ENCODE measurements around the gene FAR2.
"Not testable (repeated sequence)": the region's sequence is repeated elsewhere in the genome, so short reads cannot be mapped to it uniquely, and the experiment has no call there.

FAR2 gene

DNA sequence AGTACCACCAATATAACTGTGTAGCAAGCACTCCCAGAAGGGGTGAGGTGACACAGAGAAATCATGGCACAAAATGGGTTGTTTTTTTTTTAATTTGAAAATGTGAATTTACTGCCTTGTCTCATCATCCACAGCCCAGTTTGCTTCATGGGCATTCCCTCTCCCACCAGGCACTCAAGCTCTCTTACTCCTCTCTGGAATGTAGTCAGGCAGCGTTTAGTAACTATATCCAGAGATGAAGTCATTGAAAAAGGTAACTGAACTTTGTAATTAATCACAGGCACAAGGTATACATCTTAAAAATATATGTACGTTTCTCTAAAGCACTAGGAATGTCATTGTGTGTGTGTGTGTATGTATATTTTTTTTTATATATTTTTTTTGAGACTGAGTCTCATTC, 91.4 kb downstream of the FAR2 start:
- no peak for DNase-seq

DNA sequence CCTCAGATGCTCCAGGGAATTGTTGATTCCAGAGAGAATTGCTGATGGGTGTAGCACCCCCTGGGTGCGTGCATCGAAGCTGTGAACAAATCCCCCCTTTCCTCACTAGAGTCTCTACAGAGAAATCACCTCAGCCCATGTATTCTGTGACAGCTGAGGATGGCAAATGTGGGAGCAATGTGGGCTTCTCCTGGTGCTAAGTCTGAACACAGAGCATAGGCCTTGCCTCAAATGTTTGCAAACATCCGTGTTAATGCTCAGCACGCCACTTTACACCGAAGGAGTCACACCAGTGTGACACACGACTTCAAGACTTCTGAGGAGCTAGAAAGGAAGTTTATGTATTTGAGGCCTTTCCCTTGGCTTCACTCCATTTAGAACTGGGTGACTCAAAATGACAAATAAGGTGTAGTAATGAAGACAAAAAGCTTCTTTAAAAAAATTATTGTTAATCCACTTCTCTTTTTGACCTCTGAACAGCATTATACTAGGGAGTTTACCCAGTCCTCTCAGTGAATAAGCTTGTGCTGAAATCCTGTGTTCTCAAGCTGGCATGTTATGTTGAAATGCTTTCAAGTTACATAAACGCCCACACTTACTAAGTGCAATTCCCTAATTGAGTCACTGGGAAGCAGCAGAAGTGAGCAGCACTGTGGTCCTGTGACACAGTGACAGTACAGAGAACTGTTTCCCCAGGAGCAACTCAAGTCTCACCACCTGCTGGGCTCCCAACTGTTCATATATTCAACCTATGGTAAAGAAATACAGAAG, 92.9 kb downstream of the FAR2 start:
- no peak for DNase-seq

DNA sequence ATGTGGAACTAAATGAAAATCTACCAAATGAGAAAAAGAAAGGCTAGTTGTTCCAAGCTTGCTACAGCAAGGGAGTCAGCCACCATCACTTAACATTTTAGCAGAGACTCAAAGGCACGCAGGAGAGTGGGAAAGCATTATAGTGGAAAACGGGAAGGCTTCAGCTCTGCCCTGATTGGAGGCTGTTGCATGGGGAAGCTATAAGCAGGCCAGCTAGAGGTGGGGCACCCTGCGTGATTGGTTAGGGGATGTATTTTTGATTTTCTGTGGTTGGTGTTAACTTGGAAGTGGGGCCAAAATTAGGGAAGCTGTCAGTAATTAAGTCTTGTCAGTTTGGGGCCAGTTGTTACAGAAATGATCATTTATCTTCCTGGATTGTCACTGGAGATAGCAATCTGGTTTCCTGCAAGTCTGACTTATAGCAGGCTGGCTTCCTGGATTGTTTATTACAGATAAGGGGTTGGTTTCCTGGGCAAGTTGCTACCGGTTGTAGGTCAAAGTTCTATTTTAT, 93.9 kb downstream of the FAR2 start:
- no peak for DNase-seq

DNA sequence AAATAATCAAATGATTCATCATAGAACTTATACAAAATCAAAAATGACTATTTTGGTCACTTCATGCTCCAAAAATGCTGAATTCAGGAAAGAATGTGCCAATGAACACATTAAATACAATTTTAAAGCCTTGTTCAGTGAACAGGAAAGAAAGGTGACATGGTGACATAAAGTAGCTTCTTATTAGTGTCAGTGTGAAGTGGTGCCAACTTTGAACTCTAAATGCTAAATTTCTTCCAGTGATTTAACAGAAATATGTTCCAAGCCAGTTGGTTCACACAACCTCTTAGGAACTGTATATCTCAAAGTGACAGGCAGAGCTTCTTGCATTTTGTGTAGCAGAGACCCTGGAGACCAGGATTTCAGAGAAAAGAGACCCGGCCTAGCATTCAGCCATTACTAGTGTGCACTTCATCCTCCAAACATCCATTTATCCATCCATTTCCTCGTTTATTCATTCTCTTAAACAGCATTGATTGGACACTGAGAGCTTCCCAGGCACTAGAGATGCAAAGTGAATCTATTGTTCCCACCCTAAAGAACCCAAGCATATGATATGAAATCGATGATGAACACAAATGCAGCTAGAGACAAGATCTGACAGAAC, 95.2 kb downstream of the FAR2 start:
- DNase-seq: no peak

DNA sequence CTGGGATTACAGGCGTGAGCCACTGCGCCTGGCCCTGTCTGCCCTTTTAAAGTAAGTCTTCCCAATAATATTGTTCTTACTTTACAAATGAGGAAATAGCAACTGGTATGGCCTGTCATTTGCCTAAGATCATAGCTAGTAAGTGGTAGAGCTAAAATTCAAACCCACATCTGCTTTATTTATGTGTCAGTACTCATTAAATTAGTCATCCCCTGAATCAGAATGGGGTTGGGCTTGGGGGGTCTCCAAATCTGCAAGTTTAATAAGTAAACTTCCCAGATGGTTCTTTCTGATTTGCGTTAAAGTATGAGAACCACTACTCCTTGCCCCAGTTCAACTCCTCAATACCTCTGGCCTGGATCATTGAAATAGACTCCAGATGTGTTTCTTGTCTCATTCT, 96.2 kb downstream of the FAR2 start:
- no peak for DNase-seq

DNA sequence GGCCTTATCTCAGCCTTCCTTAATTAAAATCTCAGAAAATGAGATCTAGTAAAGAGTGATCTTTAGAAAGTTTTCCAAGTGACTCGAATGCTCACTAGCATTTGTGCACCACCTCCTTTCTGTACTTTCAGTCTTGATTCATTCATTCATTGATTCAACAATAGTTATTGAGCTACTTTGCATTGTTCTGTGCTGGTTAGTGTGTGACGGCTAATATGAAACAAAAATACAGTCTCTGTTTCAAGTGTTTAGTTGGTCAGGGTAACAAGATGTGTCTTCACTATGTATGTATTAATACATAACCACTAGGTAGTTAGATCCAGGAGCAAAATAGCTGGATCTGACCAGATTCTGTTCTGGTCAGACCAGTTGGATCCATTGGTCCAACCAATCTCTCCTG, 100.9 kb downstream of the FAR2 start:
- DNase-seq: no peak

DNA sequence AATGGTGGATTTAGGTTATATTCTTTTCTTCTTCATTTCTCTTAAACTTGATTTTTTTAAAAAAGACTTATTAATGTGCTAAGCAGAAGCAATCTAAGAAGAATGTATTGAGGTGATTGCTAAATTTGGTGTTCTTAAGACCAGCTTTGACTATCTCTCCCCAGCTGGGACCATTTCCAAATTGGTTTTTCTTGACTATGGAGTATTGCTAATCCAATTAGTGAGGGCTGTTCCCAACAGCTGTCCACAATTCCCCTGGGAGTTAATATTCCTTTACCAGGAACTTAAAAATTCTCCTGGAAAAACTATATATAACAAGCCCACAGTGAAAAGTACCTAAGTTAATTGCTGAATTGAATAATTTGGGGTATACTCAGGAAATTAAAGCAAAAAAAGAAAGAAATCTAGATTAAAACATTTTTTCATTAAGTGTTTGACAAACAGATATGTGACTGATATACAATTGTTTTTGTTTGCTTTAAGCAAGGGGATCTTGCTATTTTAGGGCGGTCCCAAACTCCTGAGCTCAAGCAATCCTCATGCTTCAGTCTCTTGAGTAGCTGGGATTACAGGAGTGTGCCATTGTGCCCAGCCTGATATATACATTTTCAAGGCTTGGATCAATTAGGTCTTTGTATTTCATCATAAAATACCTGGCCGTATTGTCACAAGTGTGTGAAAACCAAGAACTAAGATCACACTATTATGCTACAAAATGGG, 105.0 kb downstream of the FAR2 start:
- DNase-seq: no peak

DNA sequence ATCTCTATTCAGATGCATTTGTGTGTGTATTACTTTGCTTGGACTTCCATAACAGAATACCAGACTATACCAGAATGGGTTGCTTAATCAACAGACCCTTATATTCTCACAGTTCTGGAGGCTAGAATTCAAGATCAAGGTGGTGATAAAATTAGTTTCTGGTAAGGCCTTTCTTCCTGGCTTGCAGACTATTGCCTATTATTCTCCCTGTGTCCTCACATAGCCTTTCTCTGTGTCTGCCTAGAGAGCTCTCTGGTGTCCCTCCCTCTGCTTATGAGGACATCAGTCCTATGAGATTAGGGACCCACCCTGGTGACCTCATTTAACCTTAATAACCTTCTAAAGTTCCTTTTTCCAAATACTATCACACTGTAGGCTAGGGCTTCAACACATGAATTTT, 106.0 kb downstream of the FAR2 start:
- DNase-seq: no peak

DNA sequence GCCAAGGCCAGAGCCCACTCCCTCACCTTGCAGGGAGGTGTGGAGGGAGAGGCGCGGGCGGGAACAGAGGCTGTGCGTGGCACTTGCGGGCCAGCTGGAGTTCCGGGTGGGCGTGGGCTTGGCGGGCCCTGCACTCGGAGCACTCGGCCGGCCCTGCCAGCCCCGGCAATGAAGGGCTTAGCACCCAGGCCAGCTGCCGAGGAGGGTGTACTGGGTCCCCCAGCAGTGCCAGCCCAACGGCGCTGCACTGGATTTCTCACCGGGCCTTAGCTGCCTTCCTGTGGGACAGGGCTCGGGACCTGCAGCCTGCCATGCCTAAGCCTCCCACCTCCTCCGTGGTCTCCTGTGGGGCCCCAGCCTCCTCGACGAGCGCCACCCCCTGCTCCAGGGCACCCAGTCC, 107.5 kb downstream of the FAR2 start:
- no peak for DNase-seq

DNA sequence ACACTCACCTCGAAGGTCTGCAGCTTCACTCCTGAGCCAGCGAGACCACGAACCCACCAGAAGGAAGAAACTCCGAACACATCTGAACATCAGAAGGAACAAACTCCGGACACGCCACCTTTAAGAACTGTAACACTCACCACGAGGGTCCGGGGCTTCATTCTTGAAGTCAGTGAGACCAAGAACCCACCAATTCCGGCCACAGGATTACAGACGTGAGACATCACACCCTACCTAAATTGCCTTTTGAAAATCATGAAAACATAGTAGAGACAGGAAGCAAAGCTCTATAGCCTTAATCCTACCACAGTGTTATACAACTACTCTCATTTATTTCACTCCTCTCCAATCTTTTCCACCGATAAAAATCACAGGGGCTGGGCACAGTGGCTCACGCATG, 108.6 kb downstream of the FAR2 start:
- not testable (repeated sequence) for DNase-seq

DNA sequence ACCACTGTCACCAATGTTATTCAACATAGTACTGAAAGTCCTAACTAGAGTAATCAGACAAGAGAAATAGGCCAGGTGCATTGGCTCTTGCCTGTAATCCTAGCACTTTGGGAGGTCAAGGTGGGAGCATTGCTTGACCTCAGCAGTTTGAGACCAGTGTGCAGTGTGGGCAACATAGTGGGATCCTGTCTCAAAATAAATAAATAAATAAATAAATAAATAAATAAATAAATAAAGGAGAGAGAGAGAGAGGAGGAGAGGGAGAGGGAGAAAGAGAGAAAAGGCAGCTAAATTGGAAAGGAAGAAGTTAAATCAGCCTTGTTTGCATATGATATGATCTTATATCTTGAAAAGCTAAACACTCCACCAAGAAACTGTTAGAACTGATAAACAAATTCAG, 115.3 kb downstream of the FAR2 start:
- DNase-seq: no peak

DNA sequence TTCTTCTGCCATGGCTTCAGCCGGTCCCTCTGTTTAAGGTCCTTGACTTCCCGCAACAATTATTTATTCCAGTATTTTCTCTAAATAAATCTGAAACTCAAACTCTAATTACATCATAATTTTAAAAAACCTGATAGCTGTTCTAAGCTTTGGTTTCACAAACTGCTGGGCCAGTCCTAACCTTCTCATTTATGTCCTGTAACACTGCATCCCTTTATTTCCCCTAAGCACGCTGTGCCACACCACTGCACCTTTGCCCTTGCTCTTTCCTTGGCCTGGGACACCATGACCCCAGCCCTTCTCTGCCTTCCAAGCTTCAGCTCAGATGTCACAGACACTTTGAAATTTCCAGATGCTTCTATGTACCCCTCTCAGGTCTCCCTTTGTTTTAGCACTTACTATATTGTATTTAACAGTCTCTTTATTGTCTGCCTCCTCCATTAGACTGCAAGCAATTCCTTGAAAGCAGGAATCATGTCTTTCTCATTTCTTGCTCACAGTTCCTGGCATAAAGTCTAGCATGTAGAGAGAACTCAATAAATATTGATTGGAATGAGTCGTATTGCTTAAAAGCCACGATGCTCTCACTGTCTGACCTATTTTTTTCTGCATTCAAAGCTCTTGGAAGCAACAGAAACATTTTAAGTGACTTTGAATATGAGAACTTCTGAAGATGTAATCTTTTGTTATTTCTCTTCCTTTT, 120.8 kb downstream of the FAR2 start:
- DNase-seq: no peak

DNA sequence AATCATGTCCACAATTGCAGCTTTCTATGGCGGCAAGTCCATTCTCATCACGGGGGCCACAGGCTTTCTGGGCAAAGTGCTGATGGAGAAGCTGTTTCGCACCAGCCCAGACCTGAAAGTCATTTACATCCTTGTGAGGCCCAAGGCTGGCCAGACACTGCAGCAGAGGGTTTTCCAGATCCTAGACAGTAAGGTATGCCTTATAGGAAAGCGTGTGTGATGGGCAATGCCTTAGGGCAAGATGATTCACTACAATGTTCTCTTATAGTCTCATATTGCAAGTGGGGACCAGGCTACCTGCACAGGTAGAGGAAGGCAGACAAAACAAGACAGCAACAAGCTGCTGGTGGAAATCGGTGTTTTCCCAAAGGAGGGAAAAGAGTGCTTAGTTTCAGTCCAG, 121.4 kb downstream of the FAR2 start:
- DNase-seq: no peak

DNA sequence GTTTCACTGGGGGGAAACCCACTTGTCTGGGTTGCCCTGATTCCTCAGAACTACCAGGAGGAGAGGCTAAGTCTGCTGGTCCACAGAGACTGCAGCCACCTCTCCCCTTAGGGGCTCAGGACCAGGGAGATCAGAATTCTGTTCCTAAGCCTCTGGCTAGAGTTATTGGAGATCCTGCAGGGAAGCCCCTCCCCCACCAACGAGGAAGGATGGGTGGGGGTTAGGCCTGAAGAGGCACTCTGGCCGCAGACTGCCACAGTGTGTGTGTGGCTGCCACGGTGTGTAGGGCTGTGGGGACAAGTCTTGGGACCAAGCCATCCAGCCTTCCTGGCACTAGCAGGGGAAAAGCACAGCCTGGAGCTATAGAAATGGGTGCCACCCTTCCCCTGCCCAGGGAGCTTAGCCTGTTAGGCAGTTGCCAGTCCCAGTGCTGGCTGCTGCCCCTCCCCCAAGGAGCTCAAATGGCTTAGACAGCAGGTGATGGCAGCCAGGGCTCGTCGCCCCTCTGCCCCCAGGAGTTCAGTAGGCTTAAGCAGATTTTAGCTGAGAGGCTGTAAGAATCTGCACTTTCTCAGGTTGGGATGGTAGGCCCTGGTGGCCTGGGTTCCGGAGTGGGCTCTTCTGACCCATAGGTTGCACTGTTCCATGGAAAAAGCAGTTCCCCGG, 124.2 kb downstream of the FAR2 start:
- DNase-seq: no peak

DNA sequence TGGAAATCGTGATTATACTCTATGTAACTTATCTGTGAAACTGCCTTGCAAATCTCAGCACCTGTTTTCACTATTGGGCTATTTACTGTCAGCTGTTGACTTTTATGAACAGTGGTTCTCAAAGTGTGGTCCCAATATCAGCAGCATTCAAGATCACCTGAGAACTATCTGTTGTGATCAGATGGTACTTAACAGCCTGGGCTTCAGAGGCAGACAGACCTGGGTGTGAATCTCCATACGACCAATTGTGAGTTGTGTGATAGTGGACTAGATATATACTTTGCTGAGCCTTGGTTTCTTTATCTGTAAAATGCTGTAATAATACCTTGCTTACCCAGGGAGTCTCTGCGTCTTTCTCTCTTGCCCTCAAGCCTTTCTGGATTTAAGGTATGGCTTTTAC, 126.8 kb downstream of the FAR2 start:
- DNase-seq: no peak

DNA sequence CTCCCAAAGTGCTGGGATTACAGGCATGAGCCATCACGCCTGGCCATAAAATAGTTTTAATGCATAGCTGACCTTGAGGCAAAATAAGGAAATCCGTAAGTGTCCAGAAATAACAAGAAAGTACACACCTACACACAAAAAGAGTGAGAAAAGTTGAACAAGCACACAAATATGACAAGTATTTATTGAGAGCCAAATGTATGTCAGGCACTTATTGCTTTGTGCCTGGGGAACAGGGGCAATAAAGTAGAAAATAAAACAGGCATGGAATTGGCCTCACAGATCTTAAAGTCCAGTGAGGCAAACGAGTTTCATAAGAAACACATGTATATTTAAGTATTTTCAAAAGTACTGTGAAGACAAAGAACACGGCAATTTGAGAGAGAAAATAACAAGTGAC, 128.2 kb downstream of the FAR2 start:
- DNase-seq: no peak

DNA sequence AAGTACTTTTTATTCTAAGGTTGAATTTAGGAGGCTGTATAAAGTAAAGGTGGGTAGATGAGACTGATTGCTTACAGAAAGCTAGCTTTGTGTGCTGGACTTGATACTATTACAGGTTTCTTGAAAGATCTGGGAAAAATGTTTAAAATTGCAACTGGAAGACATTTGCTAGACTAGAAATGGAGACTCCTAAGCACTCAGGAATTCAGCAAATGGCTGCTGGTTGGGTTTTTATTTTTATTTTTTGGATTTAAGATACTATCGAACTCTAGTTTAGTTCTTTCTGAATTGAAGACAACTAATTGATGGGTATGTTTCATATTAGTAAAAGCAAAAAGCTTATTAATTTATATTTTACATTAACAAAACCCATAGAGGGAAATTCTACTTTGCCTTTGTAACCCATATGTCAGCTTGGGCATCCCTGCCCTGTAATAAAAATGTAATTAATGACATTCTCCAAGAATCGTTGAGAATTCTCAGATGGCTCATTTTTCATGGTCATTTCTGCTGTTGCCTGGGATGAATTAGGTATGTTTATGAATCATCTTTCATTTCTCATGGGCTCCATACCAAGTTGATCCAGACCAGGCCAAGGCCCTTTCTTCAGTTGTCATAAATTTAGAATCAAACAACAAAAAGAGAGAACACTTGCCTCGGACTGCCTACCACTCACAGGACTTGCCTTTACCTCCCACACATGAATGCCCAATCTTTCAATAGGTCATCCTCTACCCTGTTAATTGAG, 129.8 kb downstream of the FAR2 start:
- DNase-seq: no peak

DNA sequence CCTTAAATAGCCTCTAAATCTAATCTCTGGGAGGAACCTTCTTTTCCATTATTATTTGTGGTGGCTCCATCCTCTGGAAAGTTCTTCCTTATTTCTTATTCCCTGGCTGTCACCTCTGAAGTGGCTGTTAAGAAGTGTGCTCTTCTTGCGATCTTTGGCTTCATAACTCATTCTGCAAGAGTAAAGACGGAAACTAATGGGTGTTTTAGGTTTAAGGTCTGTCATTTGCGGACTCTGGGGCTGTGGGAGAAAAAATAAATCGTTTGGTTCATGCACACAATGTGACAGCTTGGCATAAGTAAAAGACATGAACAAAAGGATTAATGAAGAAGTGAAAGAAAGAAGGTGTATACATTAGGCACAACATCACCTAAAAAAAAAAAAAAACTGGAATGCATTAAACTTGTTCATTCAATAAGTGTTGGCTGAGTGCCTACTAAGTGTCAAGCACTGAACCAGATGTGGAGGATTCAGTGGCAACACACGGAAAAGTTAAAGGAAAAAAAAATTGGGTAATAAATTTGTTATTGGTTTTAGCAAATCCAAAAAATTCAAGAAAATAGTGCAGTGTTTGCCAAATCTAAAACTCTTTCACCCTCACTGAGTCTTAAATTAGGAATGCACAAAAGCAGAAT, 132.4 kb downstream of the FAR2 start:
- DNase-seq: no peak

DNA sequence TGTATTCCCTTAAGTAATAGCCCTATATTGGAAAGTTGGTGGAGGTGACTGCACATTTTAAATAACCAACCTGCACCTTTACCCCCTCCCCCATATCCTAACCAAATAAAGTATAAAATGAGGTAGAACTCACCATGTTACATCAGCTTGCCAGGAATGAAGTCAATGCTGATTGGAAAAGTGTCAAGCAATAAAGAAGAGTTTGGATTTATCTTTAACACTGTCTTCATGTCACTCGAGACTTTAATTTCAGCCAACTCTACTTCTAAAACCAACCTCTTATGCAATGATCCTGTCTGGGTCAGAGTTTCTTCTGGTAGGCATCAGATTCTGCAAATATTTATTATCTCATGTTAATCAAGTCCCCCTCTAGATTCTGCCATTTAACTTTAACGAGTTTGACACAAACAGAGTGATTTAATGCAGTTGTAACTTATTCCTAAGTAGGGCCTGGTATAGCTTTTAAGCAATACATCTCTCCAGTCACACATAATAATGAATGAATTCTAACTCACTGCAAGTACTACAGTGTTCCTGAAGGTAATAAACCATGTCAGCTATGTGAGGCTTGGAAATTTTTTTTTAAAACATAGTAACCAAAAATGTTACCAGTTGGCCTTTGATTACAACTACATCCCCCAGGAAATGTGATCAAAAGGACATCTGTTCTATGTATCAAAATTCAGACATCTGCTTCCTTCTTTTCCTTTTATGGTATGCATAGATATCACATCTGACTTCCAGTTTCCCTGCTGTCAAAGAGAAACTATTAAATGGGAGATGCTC, 133.1 kb downstream of the FAR2 start:
- no peak for DNase-seq

DNA sequence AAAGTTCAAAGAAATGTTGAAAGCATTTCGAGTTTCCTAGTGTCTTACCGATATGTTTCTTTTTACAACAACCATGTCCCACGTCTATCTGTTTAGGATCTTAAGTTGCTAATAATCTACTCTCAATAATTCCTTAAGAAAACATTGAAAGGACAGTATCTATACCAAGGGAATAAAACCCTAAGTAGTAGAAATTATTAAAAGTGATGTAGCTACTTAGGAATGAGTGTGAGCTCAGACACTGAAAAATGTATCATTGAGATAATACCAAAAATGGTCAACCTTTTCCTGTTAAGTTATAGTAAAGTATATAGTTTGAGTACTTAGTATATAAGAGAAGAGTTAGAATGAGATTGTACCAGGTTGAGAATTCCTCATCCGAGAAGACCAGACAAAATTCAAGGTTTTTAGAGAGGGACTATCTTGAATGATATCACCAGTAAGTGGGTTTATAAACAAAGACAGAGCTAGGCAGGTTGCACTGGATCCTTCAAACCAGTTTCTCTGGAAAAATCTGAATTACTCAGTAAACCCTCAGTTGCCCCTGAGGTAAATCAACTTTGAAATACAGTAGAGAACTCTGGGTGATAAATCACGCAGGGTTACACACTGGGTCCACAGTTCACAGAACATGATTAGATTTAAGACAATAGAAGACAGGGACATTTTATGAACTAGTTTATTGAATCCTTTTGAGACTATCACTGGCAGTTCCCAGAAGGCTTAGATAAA, 135.1 kb downstream of the FAR2 start:
- DNase-seq: no peak
